Lower leg skin (tissue), 3 donors: ENCODE results near the gene GALNT2.

Experiments used
- CTCF ChIP-seq, 3 donors: fragments of 450-650 bp; IDR thresholded peaks; one replicate each; pipeline ENCODE4 v1.5.1; 2016; ENCODE audit warnings: antibody characterized with exemption in 3 of 3, mild to moderate bottlenecking in 3 of 3, moderate library complexity in 2 of 3
- POLR2A ChIP-seq, 2 donors: fragments of 450-650 bp; IDR thresholded peaks; one replicate each; pipeline ENCODE4 v1.6.1; 2016 to 2017; ENCODE audit warnings: antibody characterized with exemption in 2 of 2, mild to moderate bottlenecking in 1 of 2, moderate library complexity in 1 of 2

GRCh38 chr1:230156068-230156467 is 89.0 kb downstream of the GALNT2 start:
- TF ChIP-seq CTCF (IDR thresholded peaks at IDR 0.05) = no peak
- TF ChIP-seq POLR2A (IDR thresholded peaks at IDR 0.05) = no peak
